Measurements from ENCODE around the gene GRHL1.
"Not testable (repeated sequence)": the region's sequence is repeated elsewhere in the genome, so short reads cannot be mapped to it uniquely, and the experiment has no call there.

DNA sequence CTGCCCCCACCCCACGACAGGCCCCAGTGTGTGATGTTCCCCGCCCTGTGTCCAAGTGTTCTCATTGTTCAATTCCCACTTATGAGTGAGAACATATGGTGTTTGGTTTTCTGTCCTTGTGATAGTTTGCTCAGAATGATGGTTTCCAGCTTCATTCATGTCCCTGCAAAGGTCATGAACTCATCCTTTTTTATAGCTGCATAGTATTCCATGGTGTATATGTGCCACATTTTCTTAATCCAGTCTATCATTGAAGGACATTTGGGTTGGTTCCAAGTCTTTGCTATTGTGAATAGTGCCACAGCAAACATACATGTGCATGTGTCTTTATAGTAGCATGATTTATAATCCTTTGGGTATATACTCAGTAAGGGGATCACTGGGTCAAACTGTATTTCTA lies 24.5 kb upstream of the GRHL1 start:
- TF ChIP-seq, protein P1, sequence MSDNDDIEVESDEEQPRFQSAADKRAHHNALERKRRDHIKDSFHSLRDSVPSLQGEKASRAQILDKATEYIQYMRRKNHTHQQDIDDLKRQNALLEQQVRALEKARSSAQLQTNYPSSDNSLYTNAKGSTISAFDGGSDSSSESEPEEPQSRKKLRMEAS (CRISPR knock-in tag; IDR thresholded peaks at IDR 0.05): not testable (repeated sequence)
- TF ChIP-seq, protein P2, sequence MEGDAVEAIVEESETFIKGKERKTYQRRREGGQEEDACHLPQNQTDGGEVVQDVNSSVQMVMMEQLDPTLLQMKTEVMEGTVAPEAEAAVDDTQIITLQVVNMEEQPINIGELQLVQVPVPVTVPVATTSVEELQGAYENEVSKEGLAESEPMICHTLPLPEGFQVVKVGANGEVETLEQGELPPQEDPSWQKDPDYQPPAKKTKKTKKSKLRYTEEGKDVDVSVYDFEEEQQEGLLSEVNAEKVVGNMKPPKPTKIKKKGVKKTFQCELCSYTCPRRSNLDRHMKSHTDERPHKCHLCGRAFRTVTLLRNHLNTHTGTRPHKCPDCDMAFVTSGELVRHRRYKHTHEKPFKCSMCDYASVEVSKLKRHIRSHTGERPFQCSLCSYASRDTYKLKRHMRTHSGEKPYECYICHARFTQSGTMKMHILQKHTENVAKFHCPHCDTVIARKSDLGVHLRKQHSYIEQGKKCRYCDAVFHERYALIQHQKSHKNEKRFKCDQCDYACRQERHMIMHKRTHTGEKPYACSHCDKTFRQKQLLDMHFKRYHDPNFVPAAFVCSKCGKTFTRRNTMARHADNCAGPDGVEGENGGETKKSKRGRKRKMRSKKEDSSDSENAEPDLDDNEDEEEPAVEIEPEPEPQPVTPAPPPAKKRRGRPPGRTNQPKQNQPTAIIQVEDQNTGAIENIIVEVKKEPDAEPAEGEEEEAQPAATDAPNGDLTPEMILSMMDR (IDR thresholded peaks at IDR 0.05): not testable (repeated sequence)
- TF ChIP-seq, protein P3, sequence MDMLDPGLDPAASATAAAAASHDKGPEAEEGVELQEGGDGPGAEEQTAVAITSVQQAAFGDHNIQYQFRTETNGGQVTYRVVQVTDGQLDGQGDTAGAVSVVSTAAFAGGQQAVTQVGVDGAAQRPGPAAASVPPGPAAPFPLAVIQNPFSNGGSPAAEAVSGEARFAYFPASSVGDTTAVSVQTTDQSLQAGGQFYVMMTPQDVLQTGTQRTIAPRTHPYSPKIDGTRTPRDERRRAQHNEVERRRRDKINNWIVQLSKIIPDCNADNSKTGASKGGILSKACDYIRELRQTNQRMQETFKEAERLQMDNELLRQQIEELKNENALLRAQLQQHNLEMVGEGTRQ (CRISPR knock-in tag; IDR thresholded peaks at IDR 0.05): not testable (repeated sequence)
- not testable (repeated sequence) for TF ChIP-seq CBFB (CRISPR knock-in tag; IDR thresholded peaks at IDR 0.05; ENCODE audit: low read depth); ZNF138 (CRISPR knock-in tag; conservative IDR thresholded peaks at IDR 0.05)
- TF ChIP-seq, protein P4, sequence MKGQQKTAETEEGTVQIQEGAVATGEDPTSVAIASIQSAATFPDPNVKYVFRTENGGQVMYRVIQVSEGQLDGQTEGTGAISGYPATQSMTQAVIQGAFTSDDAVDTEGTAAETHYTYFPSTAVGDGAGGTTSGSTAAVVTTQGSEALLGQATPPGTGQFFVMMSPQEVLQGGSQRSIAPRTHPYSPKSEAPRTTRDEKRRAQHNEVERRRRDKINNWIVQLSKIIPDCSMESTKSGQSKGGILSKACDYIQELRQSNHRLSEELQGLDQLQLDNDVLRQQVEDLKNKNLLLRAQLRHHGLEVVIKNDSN (CRISPR knock-in tag; IDR thresholded peaks at IDR 0.05): not testable (repeated sequence)
- TF ChIP-seq, protein P5, sequence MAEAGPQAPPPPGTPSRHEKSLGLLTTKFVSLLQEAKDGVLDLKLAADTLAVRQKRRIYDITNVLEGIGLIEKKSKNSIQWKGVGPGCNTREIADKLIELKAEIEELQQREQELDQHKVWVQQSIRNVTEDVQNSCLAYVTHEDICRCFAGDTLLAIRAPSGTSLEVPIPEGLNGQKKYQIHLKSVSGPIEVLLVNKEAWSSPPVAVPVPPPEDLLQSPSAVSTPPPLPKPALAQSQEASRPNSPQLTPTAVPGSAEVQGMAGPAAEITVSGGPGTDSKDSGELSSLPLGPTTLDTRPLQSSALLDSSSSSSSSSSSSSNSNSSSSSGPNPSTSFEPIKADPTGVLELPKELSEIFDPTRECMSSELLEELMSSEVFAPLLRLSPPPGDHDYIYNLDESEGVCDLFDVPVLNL (CRISPR knock-in tag; IDR thresholded peaks at IDR 0.05; ENCODE audit: borderline replicate concordance, low read depth): not testable (repeated sequence)
- TF ChIP-seq, protein P6, sequence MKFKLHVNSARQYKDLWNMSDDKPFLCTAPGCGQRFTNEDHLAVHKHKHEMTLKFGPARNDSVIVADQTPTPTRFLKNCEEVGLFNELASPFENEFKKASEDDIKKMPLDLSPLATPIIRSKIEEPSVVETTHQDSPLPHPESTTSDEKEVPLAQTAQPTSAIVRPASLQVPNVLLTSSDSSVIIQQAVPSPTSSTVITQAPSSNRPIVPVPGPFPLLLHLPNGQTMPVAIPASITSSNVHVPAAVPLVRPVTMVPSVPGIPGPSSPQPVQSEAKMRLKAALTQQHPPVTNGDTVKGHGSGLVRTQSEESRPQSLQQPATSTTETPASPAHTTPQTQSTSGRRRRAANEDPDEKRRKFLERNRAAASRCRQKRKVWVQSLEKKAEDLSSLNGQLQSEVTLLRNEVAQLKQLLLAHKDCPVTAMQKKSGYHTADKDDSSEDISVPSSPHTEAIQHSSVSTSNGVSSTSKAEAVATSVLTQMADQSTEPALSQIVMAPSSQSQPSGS (CRISPR knock-in tag; IDR thresholded peaks at IDR 0.05; ENCODE audit: borderline replicate concordance, low read depth): not testable (repeated sequence)
